Posterior cingulate gyrus (tissue), 11 donors: Measurements from ENCODE around the gene PTPN14.
"Not testable (repeated sequence)": the region's sequence is repeated elsewhere in the genome, so short reads cannot be mapped to it uniquely, and the experiment has no call there.

Experiments used
- DNase-seq, 10 donors: peaks; one replicate each; pipeline versions ENCODE4 v3.0.0 to v3.0.0-alpha.2; 2020 to 2021; ENCODE audit warnings: mixed read lengths in 3 of 10
- intact Hi-C: fragments of 100-400 bp; cut with DNase I; formaldehyde crosslinking; loops from one replicate; pipeline ENCODE4 v1.15.1; 2023

The PTPN14 gene

DNA sequence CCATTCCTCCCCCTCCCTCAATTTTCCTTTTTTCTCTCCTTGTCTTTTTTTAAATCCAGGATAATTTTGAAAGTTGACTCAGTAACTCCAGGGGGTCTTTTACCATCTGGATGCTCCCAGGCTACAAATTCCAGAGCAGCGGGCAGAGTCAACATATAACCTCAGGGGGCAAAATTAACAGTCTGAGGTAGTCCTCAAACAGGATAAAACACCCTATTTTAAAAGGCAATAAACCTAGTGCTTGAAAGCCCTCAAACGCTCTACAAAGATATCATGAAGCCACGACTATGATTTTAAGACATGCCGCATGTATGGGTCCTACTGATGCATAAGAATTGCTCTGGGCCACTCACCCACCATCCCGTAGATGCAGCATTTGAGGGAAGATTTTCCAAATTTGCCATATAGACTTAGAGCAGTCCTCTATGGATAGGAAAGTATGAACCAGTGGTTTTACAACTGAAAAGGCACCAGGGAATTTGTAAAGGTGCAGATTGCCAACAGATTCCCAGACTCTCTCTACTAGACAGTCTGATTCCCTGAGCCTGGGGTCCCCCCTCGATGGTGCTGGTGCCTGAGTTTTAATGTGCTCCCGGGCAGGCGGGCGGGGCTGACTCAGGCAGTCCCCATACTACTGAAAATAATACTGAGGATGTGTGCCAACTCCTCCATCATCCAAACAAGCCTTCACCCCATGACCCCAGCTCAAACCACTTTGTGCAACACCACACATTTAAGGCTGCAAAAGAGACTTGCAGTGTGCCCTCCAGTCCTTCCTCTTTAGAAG lies 37.2 kb downstream of the PTPN14 start:
- intact Hi-C loops: no loop called here
- DNase-seq: no peak

DNA sequence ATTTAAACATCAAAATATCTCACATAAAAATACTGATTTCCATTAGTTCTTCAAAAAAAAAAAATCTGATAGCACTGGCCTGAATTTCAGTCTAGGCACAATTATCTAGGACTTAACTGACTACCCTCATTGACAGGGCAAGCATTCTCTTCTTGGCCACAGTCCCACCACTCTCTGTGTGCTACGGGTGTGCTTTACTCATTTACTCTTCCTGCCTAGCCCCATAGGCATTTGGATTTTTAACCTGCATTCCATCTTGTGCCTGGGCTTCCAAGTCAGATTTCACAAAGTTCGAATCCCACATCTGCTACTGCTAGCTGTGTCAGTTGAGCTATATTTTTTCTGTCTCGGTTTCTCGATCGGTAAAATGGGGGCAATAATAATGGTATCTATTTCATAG lies 38.0 kb downstream of the PTPN14 start:
- DNase-seq: no peak
- intact Hi-C loops: no loop called here

DNA sequence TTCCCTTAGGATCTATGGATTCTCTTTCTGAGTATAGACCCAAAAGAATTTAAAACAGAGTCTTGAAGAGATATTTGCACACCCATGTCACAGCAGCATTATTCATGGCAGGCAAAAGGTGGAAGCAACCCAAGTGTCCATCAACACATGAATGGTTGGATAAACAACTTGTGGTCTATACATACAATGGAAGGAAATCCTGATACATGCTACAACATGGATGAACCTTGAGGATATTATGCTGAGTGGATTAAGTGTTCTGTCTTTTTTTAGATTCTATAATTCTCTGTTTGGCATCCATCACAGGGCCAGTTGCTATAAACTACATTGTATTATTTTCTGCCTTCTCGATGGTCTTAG lies 39.8 kb downstream of the PTPN14 start:
- intact Hi-C loops: no loop called here
- DNase-seq: no peak

DNA sequence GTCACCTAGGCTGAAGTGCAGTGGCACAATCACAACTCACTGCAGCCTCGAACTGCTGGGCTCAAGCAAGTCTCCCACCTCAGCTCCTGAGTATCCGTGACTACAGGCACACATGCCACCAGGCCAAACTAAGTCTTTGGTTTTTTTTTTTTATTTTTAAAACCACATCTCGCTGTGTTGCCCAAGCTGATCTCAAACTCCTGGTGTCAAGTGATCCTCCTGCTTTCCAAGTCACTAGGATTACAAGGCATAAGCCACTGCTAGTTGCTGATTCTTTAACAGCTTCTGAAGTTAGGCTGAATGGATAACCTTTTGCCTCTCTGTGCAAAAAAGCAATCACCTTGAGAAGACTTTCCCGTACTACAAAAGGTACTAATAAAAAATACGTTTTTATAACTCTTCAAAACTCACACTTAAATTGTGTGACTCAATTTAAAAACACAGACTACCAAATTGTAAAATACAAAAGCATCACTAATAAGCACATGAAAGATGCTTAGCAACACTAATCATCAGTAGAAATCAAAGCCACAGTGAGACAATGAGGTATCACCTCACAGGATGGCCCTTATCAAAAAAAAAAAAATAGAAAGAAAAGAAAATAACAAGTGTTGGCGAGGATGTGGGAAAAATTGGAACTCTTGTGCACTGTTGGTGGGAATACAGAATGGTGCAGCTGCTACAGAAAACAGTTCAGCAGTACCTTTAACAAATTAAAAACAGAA lies 40.3 kb downstream of the PTPN14 start:
- no peak for DNase-seq
- intact Hi-C loops: no loop called here

DNA sequence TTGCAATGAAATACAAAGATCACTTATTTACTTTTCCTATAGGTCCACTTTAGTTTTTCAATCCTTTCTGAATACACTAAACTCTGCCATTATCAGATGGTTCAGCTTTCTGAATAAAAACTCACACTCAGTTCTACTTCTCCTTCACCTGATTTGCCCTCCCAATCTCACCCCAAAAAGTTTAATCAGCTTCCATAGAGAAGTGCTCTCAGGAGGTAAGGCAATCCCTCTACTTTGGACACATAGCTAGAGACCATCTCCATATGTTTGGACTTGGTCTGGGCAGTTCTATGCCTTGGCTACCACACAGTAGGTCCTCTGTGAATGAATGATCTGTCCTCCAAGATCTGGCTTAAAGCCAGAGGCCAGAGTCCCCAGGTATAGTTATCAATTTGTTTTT lies 40.9 kb downstream of the PTPN14 start:
- no peak for DNase-seq
- intact Hi-C loops: no loop called here

DNA sequence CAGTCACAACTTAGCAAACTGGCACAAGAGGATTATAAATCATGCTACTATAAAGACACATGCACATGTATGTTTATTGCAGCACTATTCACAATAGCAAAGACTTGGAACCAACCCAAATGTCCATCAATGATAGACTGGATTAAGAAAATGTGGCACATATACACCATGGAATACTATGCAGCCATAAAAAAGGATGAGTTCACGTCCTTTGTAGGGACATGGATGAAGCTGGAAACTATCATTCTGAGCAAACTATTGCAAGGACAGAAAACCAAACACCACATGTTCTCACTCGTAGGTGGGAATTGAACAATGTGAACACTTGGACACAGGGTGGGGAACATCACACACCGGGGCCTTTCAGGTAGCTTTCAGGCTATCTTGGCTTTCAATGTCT lies 41.8 kb downstream of the PTPN14 start:
- DNase-seq, intact Hi-C loops: not testable (repeated sequence)

DNA sequence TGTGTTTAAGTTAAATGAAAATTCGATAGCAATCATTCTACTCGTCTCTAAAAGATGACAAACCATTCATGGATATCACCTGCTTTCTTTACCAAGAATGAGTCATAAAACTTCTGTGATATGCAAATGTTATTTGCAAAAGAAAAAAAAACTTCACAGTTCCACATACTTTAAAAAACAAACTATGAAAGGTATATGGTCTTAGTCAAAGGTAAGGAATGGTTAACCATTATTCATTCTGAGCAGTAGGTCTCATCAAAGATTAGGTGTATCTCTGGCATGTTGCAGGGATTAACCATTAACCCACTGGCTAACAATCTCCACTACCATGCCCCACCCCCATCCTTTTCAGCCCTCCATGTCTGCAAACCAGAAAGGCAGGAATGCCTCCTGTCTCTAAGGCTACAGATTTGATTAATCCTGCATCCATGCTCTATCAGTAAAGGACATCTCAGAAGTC lies 44.4 kb downstream of the PTPN14 start:
- intact Hi-C loops: no loop called here
- no peak for DNase-seq

DNA sequence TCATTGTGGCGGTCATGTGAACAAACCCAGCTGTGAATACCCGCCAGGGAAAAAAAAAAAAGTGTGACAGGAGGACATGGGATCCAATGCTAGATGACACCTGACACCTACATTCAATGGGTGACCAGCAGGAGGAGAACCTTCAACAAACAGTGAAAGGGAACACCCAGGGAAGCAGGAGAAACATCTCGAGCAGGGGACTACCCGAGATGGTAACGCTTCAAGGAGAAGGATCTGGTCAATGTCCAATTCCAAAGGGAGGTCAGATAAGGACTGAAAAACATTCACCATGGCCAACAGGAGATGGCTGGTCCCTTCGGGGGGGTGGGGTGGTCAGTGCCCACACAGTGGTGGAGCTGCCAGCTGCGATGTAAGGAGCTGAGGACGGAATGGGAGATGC lies 46.3 kb downstream of the PTPN14 start:
- intact Hi-C loops: no loop called here
- no peak for DNase-seq

DNA sequence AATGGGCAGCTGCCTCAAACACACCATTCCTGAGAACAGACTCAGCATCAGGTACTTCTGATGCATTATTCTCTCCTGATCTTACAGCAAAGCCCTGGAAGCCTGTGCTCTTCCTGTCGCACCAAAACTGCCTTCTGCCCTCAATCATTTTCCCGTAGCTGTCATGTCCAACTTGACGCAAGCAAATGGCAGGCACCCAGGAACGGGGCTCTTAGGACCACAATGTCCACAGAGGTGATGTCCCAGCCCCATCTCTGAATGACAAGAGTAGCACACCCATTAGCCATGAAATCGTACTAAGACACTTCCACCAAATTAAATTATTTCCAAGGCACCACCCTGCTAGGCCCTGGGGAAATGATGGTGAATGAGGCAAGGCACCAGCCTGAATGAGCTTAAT lies 47.1 kb downstream of the PTPN14 start:
- intact Hi-C loops: no loop called here
- DNase-seq: no peak

DNA sequence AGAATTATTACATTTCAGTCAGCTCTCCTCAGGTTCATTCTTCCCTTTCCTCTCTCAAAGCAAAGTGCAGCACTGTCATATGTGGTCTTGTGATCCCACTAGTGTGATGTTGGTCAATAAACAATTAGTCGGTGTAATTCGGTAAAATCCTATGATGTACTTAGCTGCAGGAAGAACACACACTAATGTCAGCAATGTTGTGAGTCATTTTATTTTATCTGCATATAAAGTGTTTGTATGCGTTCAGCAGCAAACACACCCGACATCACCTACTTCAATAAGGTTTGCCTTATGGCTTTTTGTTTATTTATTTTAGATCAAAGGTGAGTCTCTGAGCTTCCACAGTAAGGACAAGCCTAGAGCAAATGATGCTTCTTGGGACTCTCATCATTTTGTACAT lies 47.8 kb downstream of the PTPN14 start:
- intact Hi-C loops: no loop called here
- no peak for DNase-seq

DNA sequence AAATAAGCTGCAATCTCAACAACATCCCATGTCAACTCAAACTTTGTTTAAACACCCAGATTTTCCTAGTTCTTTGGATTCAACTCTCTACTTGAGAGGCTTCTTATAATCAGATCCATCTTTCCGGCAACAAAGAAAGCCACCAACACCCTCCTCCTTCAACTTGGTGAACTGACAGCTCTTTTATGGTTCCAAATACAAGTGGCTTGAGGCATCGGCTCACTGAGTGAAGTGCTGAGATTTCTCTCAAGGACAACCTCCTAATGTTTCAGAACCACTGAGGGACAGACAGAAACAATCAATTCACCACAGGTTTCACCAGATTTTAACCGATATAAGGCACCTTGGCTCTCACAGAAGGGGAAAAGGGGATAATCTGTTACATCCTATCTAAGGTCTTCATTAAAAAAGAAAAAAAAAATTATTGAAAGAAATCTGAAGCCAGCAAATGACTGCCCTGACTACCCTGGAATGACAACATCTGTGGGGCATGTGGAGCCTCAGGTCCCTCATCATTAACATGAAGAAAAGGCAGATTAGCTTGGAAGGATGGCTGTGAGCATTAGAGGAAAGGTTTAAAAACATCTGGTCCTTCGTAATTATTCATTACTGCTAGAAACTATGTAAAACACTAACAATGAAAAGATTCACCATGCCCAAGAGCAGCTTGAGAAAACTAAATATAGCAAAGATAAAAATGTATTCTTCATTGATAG lies 50.9 kb downstream of the PTPN14 start:
- DNase-seq: no peak
- intact Hi-C loops: no loop called here

DNA sequence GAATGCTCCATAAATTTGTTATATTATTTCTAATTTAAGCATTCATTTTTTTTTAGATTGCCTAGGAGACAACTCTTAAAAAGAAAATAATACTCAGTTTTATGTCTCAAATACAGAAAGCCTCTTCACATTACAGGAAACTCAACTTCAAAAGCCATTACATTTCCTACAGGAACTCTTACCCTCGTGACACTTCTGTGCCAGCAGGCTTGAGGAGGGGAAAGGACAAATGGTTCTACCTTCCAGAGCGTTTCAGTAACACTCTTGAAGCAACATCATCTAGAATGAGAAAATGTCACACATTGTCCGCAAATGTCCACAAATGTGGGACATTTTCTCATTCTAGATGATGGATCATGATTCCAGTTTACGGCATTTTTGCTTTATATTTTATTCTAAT lies 51.7 kb downstream of the PTPN14 start:
- DNase-seq: no peak
- intact Hi-C loops: no loop called here

DNA sequence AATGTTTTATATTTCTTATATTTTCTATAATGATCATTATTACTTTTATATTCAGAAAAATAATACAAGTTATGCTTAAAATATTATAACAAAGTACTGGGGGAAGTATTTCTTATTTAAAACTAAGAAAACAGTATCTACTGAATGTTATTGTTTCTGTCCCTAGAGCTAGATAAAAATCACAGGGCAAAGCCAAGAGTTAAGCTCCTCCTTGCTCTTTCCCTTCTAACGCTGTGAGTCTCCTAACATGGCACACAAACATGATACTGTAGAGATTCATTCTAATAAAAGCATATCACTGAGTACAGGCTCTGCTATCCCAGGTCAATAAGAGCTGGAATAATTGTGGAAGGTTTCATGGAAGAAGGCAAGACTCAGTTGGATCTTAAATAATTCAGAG lies 53.4 kb downstream of the PTPN14 start:
- no peak for DNase-seq
- intact Hi-C loops: no loop called here

DNA sequence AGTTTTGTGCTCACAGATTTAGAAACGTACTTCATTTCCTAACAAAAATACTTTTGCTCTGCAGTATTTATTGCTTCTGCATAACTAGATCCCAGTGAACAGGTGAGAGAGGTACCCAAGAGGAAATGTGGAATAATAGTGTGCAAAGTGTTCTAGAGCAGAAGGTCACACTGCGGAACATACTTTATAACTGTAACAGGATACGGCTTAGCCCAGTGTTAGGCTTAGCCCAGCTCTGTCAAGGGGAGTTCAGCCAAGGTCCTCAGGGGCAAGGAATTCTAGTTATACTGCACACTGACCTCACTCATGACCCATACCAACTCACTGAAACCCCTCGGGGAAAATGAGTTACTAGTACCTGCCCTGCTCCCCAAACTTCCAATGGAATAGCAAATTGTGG lies 55.3 kb downstream of the PTPN14 start:
- DNase-seq: no peak
- intact Hi-C loops: no loop called here

DNA sequence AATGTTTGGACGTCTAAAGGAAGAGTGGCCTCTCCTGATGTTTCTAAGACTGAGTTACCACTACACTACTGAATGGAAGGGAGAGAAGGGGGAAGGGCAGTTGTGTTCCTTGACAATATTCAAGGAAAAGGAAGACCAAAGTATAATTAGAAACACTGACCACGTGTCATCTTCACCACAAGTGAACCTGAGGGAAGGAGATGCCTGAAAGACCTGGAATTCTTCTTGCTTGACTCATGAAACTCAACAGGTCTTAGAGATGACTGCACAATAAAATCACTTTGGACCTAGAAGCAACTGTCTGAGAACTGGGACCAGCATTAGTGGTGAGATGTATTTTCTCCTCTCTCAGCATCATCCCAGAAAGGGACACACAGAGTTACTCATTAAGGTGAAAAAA lies 56.7 kb downstream of the PTPN14 start:
- intact Hi-C loops: no loop called here

DNA sequence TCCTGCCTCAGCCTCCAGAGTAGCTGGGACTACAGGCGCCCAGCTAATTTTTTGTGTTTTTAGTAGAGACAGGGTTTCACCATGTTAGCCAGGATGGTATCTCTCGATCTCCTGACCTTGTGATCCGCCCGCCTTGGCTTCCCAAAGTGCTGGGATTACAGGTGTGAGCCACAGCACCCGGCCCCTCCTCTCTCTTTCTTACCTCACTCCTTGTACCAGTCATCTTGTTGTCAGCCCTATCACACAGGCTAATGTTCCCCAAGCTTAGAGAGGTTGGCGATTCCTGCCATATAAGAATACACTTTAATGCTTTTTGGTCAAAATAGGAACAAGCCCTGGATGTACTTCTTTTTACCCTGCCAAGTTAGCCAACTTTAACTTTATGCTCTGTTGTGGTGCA lies 57.2 kb downstream of the PTPN14 start:
- intact Hi-C loops, DNase-seq: not testable (repeated sequence)

More for the DNA sequence above, 56.7 kb downstream of the PTPN14 start:
- no peak for DNase-seq

DNA sequence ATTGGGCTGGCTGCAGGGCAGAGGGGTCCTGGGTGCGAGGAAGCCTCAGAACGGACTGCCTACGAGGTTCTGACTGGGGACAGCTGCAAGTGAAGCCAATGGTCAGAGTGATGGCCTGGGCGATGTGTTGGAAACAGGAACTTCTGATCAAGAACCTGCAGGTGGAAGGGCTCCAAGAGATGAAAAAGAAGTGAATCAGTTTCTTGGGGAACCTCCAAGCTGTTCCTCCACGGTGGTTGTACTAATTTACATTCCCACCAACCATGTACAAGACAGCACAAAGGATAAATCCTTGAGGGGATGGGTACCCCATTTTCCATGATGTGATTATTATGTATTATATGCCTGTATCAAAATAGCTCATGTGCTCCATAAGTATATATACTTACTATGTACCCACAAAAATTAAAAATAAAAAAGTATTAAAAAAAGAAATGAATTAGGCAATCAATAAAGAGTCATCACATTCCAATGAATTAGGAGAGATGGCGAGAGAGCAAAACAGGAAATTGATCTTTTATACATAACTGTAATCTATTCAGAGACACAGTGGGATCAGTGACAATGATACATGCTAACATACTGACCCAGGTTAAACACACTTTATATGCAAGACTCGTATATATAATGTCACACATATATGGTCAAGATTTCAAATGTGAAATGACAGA lies 58.1 kb downstream of the PTPN14 start:
- intact Hi-C loops: no loop called here
- no peak for DNase-seq

DNA sequence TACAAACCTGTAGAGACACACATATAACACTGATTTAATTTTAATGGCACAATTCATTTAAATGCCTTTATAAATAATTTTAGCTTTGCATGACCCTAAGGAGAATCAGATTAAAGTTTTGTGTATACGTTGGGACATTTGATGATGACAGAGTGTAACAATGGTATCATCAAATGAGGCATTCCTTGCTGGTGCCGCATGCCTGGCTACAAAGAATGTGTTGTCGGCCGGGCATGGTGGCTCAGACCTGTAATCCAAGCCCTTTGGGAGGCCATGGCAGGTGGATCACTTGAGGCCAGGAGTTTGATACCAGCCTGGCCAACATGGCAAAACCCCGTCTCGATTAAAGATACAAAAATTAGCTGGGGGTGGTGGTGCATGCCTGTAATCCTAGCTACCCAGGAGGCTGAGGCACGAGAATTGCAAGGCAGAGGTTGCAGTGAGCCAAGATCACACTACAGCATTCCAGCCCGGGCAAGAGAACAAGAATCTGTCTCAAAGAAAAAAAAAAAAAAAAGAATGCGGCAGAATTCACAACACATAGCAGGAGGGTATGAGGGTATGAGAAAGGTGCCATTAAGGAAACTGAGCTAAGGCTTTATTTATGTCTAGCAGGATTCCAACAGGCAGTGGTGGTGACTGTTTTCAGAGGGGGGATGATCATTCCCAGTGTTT lies 58.9 kb downstream of the PTPN14 start:
- intact Hi-C loops: no loop called here
- no peak for DNase-seq

DNA sequence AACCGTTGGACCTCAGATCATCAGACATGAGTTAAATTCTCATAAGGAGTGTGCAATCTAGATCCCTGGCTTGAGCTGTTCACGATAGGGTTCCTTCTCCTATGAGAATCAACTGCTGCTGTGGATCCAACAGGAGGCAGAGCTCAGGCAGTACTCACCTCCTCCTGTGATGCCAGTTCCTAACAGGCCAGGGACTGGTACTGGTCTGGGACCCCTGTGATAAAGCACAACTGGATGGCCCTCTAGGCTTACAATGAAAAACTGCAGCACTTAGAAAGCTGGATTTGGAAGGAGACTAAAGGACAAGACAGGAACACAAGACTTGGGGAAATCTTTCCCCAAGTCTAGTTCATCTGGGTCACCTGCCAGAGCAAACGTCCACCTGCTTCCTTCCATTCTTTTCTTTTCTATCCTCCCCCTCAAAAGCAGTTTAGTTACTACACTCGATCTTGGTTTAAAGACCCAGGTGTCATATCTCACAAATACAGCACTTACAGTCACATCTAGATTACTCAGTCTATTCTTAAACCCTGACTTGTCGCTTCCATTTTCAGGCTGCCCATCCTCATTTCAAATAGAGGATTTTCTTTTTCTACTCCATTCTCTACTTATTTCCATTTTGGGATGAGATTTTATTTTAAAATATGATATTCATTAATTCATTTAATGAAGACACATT lies 59.8 kb downstream of the PTPN14 start:
- no peak for DNase-seq
- intact Hi-C loops: no loop called here

DNA sequence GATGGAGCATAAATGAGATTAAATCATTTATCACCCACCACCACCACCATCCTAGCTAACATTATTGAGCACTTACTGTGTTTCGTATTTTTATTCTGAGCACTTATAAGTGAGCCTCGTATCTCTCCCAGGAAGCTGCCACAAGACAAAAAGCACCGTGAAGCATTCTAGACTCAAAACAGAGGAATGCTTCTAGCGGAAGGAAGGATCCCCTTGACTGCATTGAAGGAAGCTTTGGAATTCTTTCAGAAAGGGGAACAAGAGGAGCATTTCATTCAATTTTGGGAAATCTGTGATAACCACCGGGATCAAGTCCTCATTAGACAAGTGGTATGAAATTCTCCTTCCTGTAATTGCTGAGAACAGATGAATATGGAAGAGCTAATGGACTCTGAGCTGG lies 66.3 kb downstream of the PTPN14 start:
- DNase-seq: no peak
- intact Hi-C loops: no loop called here
